Activated T-helper 1 cell treated with anti-CD3 and anti-CD28 coated beads, Interleukin-12 subunit alpha, Interleukin-12 subunit beta, Interleukin-2, Interleukin-4 antibody, amounts not matched to agents 30 ng/mL and 10 ng/mL and 1 ng/mL, durations not matched to agents 14 hours and 24 hours and 36 hours (primary cell): ENCODE measurements around the gene ENPP1. TPM values are rescaled to one million over a fixed set of nuclear protein-coding genes. Genes with fewer than 3 reads are reported as not detected.

Source experiments
- DNase-seq: peaks from one replicate; pipeline ENCODE4 v3.0.0; 2021; ENCODE audit warnings: low spot score
- H3K27ac Mint-ChIP-seq: one replicate; pipeline ENCODE4 v1.8.0; 2021; ENCODE audit warnings: mild to moderate bottlenecking, mixed read lengths
- H3K27me3 Mint-ChIP-seq: one replicate; pipeline ENCODE4 v1.8.0; 2022; ENCODE audit warnings: mild to moderate bottlenecking, moderate library complexity, mixed read lengths; ENCODE audit not compliant: insufficient read depth
- H3K36me3 Mint-ChIP-seq: one replicate; pipeline ENCODE4 v1.8.0; 2021; ENCODE audit warnings: low read depth, mixed read lengths
- H3K4me1 Mint-ChIP-seq: one replicate; pipeline ENCODE4 v1.8.0; 2021; ENCODE audit warnings: low read depth, mixed read lengths
- H3K4me3 Mint-ChIP-seq: one replicate; pipeline ENCODE4 v1.8.0; 2021; ENCODE audit warnings: mild to moderate bottlenecking, moderate library complexity, mixed read lengths
- H3K9me3 Mint-ChIP-seq: one replicate; pipeline ENCODE4 v1.8.0; 2021; ENCODE audit warnings: mixed read lengths
- intact Hi-C: fragments of 100-400 bp; cut with micrococcal nuclease; formaldehyde crosslinking; loops from one replicate; pipeline ENCODE4 v1.15.1; 2024
- total RNA-seq: library from RNA; stranded (reverse); gene quantifications from 2 replicates; pipeline ENCODE4 v1.2.3, GENCODE V29; 2022

ENPP1 gene
- total RNA-seq, 1 donor from 2014 or later, result 1.0 TPM

DNA sequence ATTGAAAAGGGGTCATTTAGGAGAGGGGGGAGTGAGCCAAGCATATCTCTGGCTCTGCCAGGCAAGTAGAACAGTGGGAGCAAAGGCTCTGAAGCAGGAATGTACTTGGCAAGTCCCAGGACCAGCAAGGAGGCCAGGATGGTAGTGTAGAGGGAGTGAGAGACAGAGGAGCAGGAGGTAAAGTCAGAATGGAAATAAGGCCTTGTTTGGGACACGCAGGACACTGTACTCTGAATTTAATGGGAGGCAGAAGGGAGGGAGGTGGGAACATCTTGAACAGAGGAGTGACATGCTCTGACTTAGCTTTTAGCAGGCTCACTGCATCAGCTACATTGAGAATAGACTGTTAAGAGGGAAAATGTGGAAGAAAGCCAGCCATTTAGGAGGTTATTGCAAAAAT lies 37.0 kb upstream of the ENPP1 start:
- no peak for DNase-seq
- intact Hi-C loops, result no loop called here
- H3K27ac Mint-ChIP-seq, result no peak overlapping the region
- H3K9me3 Mint-ChIP-seq, result no peaks in the 10 kb centered on the region
- no peak overlapping the region for H3K4me3 Mint-ChIP-seq
- peaks cover 14% of the 10 kb centered on the region for H3K27me3 Mint-ChIP-seq
- no peaks in the 10 kb centered on the region for H3K4me1 Mint-ChIP-seq
- no peaks in the 10 kb centered on the region for H3K36me3 Mint-ChIP-seq

DNA sequence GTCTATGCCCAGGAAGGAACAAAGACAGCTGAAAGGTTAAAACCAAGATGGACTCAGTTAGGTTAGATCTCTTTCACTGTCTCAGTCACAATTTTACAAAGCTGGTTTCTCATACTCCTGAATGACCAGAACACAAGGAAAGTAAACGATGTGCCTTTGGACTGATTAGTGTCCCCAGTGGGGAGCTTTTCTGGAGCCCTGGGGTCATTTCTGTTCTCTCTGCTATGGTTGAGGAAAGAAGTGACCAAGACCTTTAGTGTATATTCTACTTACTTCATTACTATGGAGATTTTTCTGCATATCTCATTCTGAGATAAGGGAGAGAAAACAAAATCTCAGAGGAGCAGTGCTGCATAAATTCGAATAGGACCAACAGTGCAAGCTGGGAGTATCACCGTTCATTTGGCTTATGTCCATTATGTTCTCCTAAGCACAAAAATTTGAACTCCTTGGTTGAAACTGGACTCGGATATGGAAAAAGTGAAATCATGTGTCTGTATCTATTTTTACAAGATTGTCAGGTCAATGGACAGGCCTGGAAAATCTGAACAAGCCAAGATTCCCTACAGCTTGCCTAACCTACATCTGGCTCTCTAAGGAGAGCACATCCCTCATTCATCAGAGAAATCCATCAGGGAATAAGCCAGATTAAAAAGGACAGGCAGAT lies 34.4 kb upstream of the ENPP1 start:
- H3K27ac Mint-ChIP-seq, result no peak overlapping the region
- peaks cover 11% of the 10 kb centered on the region for H3K27me3 Mint-ChIP-seq
- DNase-seq, result no peak
- H3K4me1 Mint-ChIP-seq, result no peaks in the 10 kb centered on the region
- intact Hi-C loops, result no loop called here
- no peak overlapping the region for H3K4me3 Mint-ChIP-seq
- H3K36me3 Mint-ChIP-seq, result no peaks in the 10 kb centered on the region
- no peaks in the 10 kb centered on the region for H3K9me3 Mint-ChIP-seq

DNA sequence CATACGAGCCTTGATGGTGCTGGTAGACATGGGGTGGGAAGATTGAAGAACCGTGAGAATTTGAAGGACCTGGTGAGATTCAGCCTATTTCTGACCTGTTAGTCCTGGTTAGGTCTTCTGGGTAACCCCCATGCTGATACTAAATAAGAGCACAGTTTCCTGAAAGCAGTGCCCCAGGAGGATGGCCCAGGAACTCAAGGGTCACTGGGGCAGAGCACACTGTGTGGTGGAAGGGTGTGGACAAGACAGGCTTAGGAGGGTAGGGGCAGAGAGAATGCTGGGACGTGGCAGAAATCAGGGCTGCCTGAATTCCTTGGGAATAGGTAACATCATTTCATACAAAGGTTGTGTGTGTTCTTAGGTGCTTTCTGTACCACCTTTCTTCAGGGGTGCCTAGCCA lies 31.9 kb upstream of the ENPP1 start:
- intact Hi-C loops, result no loop called here
- no peak overlapping the region for H3K4me3 Mint-ChIP-seq
- no peaks in the 10 kb centered on the region for H3K36me3 Mint-ChIP-seq
- no peaks in the 10 kb centered on the region for H3K4me1 Mint-ChIP-seq
- H3K27me3 Mint-ChIP-seq, result peaks cover 9% of the 10 kb centered on the region
- H3K27ac Mint-ChIP-seq, result no peak overlapping the region
- no peak for DNase-seq
- H3K9me3 Mint-ChIP-seq, result no peaks in the 10 kb centered on the region

DNA sequence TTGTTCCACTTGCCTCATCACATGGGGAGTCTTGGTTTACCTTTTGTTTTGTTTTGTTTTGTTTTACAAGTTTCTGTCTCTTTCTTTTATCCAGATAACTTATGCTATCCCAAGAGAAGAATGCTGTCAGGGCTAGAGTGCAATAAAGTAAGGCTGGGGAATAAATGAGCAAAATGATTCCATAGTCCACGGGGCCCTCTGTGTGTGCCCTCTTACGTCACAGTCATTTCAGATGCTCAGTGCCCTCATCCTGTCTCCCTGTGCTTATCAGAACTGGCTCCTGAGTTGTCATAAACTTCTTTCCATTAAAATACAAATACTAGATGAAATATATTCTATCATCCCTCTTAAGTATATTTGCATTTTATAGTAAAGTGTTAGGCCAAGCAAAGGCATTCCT lies 30.8 kb upstream of the ENPP1 start:
- intact Hi-C loops, result no loop called here
- H3K9me3 Mint-ChIP-seq, result no peaks in the 10 kb centered on the region
- DNase-seq, result no peak
- H3K4me3 Mint-ChIP-seq, result no peak overlapping the region
- H3K4me1 Mint-ChIP-seq, result no peaks in the 10 kb centered on the region
- peaks cover 14% of the 10 kb centered on the region for H3K27me3 Mint-ChIP-seq
- no peak overlapping the region for H3K27ac Mint-ChIP-seq
- H3K36me3 Mint-ChIP-seq, result no peaks in the 10 kb centered on the region

DNA sequence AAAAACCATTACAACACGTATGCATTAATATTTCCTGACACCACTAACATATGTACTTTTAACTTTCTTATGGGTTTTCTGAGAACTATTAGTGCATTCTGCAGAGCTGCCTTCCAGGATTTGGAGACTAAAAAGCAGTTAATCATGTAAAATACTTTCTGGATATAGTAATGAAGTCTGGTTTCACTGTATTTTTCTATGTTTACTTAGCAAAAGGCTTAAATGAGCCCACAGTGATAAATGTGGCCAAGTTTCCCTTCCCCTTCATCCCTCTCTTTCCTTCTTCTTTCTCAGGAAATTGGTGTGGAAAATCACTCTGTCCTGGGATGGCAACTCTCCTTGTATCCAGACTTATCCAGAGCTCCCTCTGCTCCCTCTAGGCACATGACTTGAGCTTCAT lies 29.7 kb upstream of the ENPP1 start:
- H3K27me3 Mint-ChIP-seq, result peaks cover 10% of the 10 kb centered on the region
- DNase-seq, result no peak
- no peak overlapping the region for H3K27ac Mint-ChIP-seq
- intact Hi-C loops, result no loop called here
- no peaks in the 10 kb centered on the region for H3K4me1 Mint-ChIP-seq
- no peaks in the 10 kb centered on the region for H3K9me3 Mint-ChIP-seq
- no peak overlapping the region for H3K4me3 Mint-ChIP-seq
- no peaks in the 10 kb centered on the region for H3K36me3 Mint-ChIP-seq

DNA sequence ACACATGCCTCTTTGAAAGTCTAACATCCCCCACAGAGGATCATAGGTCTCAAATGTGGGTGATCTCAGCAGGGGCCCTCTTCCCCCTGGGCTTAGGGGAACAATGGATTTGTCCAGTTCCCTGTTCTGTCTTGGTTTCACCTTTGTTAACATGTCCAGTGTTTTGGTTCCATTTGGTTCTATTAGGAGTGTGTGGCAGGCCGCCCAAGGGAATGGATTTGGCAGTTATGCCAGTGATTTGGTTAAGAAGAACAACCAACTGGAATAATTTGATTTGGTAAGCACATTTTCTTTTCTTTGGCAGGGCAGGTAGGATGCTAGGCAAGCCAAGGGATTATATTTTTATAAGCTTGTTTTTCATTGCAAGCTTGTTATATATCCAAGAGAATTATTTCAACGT lies 28.5 kb upstream of the ENPP1 start:
- H3K36me3 Mint-ChIP-seq, result no peaks in the 10 kb centered on the region
- H3K4me3 Mint-ChIP-seq, result no peak overlapping the region
- H3K9me3 Mint-ChIP-seq, result no peaks in the 10 kb centered on the region
- H3K27me3 Mint-ChIP-seq, result peaks cover 10% of the 10 kb centered on the region
- H3K4me1 Mint-ChIP-seq, result no peaks in the 10 kb centered on the region
- DNase-seq, result no peak
- intact Hi-C loops, result no loop called here
- no peak overlapping the region for H3K27ac Mint-ChIP-seq

DNA sequence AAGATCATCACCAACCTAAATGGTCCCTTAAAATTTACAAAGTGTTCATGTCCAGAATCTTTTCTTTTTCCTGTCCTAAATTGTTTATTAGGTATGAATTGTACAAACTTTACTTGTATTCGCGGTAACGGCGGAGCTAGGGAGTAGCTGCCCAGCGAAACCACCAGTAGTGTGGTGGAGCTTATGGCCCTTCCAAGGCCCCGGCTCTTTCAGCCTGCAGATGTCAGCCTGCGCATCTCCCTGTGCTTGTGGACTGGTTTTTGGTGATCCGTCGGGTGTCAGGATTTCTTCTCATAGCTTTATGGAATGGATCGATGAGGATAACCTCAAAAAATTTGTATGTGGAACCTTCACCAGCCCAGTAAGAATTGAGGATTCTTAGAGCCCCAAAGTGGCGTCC lies 27.2 kb upstream of the ENPP1 start:
- Mint-ChIP-seq H3K27ac (no peak overlapping the region), H3K9me3 (no peaks in the 10 kb centered on the region), H3K36me3 (no peaks in the 10 kb centered on the region), H3K27me3 (peaks cover 5% of the 10 kb centered on the region), H3K4me1 (no peaks in the 10 kb centered on the region), H3K4me3 (no peak overlapping the region)
- intact Hi-C loops, result no loop called here
- no peak for DNase-seq

DNA sequence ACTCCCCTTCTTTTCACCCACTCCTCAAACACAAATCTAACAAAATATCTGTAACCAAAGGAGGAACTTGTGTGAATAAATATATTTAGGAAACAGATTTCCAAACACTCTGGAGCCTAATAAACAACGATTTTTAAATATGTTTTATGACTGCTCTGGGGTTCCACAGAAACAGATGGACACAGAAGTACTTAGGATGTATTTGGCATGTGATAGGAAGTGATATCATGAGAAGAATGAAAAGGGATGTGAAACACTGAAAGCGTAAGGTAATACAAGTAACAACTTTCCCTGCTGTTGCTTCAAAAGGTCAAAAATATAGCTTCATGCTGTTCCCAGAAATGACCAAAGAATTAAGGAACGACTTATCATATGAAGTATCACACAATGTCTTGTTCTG lies 26.1 kb upstream of the ENPP1 start:
- no peak overlapping the region for H3K27ac Mint-ChIP-seq
- no peak overlapping the region for H3K4me3 Mint-ChIP-seq
- peaks cover 5% of the 10 kb centered on the region for H3K27me3 Mint-ChIP-seq
- H3K4me1 Mint-ChIP-seq, result no peaks in the 10 kb centered on the region
- intact Hi-C loops, result no loop called here
- H3K36me3 Mint-ChIP-seq, result no peaks in the 10 kb centered on the region
- H3K9me3 Mint-ChIP-seq, result no peaks in the 10 kb centered on the region
- no peak for DNase-seq

DNA sequence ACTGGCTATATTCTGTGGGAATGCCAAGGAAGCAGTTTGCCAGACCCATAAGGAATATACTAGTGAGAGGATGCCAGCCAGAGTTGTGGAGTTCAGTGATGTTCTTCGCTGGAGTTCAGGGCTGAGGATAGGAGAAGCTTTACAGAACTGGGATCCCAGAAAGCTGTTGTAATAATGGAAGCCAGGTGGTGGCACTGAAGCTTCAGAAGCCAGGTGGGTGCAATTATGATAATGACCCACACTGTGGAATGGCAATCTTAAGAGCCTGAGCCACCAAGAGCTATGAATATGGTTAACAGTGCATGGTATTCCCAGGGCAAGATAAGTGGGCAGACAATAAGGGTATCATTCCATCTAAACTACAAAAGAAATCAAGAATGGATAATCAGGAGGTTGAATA lies 25.1 kb upstream of the ENPP1 start:
- peaks cover 5% of the 10 kb centered on the region for H3K27me3 Mint-ChIP-seq
- no peak overlapping the region for H3K4me3 Mint-ChIP-seq
- H3K36me3 Mint-ChIP-seq, result no peaks in the 10 kb centered on the region
- no peaks in the 10 kb centered on the region for H3K4me1 Mint-ChIP-seq
- intact Hi-C loops, result no loop called here
- H3K9me3 Mint-ChIP-seq, result no peaks in the 10 kb centered on the region
- H3K27ac Mint-ChIP-seq, result no peak overlapping the region
- DNase-seq, result no peak

DNA sequence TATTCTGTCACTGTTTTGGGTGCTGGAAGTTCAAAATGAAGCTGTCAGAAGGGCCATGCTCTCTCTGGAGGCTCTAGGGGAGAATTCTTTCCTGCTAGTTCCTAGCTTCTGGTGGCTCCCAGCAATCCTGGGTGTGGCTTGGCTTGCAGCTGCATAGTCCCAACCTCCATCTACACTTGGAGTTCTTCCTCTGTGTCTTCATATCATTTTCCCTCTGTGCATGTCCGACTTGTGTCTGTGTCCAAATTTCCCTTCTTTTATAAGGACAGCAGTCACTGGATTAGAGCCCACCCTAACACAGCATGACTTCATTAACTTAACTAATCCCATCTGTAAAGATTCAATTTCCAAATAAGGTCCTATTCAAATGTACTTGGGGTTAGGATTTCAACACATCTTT lies 23.3 kb upstream of the ENPP1 start:
- no peaks in the 10 kb centered on the region for H3K9me3 Mint-ChIP-seq
- H3K4me1 Mint-ChIP-seq, result no peaks in the 10 kb centered on the region
- peaks cover 5% of the 10 kb centered on the region for H3K27me3 Mint-ChIP-seq
- intact Hi-C loops, result no loop called here
- no peak for DNase-seq
- no peak overlapping the region for H3K4me3 Mint-ChIP-seq
- H3K36me3 Mint-ChIP-seq, result no peaks in the 10 kb centered on the region
- no peak overlapping the region for H3K27ac Mint-ChIP-seq

DNA sequence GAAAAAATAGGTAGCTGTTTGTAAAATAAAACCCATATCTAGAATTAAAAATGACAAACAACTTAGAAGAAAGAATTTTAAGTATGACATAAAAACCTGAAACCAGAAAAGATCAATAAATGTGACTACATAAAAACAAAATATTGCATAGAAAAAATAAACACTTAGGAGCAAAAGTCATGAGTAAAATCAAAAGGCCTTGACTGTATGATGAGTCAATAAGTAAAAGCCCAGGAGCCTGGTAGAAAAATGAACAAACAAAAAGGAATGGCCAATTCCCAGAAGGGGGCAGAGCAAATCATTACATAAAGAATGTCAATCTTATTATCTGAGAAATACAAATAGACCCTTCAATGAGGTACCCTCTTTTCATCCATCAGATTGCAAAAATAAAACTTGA lies 20.7 kb upstream of the ENPP1 start:
- no peaks in the 10 kb centered on the region for H3K9me3 Mint-ChIP-seq
- H3K27me3 Mint-ChIP-seq, result no peaks in the 10 kb centered on the region
- H3K27ac Mint-ChIP-seq, result no peak overlapping the region
- no peak overlapping the region for H3K4me3 Mint-ChIP-seq
- H3K36me3 Mint-ChIP-seq, result no peaks in the 10 kb centered on the region
- no peaks in the 10 kb centered on the region for H3K4me1 Mint-ChIP-seq
- DNase-seq, result no peak
- intact Hi-C loops, result no loop called here

DNA sequence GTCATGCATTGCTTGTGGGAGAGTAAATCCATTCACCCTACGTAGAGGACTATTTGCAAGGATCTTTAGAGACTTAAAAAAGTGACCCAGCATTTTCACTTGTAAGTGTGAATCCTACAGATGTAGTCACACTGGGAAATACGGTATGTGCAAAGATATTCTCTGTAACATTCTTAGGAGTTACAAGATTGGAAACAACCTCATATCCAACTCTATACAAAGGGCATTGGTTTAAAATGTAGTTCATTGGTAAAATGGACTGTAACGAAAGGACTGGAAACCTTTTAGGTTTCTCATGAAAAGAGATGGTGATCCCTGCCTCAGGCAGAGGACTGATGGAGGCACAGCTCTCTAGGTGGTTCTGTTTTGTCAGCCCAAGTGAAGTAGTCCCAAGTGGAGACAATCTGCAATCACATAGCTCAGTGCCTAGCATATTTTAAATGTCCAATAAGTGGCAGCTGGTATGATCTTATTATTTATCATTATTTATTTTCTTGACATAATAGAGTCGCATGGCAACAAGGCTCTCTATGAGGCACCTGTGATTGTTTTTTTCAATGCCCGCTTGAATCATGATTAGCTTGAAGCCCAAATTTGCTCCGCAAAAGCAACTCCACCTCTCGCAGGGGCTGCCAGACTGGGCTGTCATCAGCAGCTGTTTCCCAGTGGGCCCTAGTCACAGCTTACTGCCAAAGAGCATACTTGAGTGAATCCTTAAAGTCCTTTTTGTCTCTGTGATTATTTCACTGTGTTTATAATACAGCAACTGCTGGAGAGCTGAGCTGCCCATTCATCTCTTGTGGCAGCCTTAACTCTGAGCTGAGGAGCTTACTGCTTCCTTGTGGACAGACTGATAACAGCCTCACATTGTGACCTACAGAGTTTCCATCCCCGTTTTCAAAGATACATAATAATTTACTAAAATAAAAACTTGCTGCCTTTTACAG lies 19.8 kb upstream of the ENPP1 start:
- Mint-ChIP-seq H3K27ac (no peak overlapping the region), H3K36me3 (no peaks in the 10 kb centered on the region), H3K9me3 (no peaks in the 10 kb centered on the region), H3K4me1 (no peaks in the 10 kb centered on the region), H3K27me3 (no peaks in the 10 kb centered on the region), H3K4me3 (no peak overlapping the region)
- DNase-seq, result no peak
- intact Hi-C loops, result no loop called here

DNA sequence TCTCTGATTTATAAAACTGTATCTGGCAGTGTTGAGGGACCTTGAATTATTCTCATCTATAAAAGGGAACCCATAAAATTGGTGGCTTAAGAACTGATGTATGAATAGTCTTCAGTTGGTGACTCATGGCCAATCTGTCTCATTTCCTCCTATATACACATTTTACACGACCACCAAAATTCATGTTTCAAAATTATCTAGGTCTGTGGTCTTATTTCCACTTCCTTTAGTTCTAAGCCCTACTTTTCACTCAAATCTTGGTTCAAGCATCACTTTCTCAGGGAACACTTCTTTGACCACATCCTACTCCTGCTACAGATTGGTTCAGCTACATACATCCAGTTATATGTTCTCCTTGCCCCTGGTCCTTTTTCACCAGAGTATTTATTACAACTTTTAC lies 18.6 kb upstream of the ENPP1 start:
- no peaks in the 10 kb centered on the region for H3K4me1 Mint-ChIP-seq
- no peaks in the 10 kb centered on the region for H3K36me3 Mint-ChIP-seq
- intact Hi-C loops, result no loop called here
- no peaks in the 10 kb centered on the region for H3K27me3 Mint-ChIP-seq
- no peak overlapping the region for H3K4me3 Mint-ChIP-seq
- no peaks in the 10 kb centered on the region for H3K9me3 Mint-ChIP-seq
- H3K27ac Mint-ChIP-seq, result no peak overlapping the region
- DNase-seq, result no peak
